Endodermal cell (in vitro differentiated cells): Measurements from ENCODE around the gene DOK7. TPM values are rescaled to one million over a fixed set of nuclear protein-coding genes. Genes with fewer than 3 reads are reported as not detected.
A peak's percentile ranks its signal among the peaks of the same experiment; 100 is the strongest.

Source experiments
- DNase-seq: peaks from one replicate; pipeline ENCODE4 v3.0.0-alpha.2; 2017
- H3K27ac ChIP-seq: 2 replicates; pipeline ENCODE4 v1.5.1; 2013; ENCODE audit warnings: mild to moderate bottlenecking, low read depth, low read length, moderate library complexity
- H3K27me3 ChIP-seq: 2 replicates; pipeline ENCODE4 v1.6.1; 2013; ENCODE audit warnings: mild to moderate bottlenecking, low read length, moderate library complexity; ENCODE audit not compliant: insufficient read depth, control insufficient read depth, poor library complexity, severe bottlenecking
- H3K36me3 ChIP-seq: 2 replicates; pipeline ENCODE4 v1.7.0; 2013; ENCODE audit warnings: mild to moderate bottlenecking, low read length, moderate library complexity; ENCODE audit not compliant: control insufficient read depth, insufficient read depth
- H3K4me1 ChIP-seq: one replicate; pipeline ENCODE4 v1.7.0; 2013; ENCODE audit warnings: low read length; ENCODE audit not compliant: control insufficient read depth, insufficient read depth
- H3K4me3 ChIP-seq: 2 replicates; pipeline ENCODE4 v1.5.1; 2013; ENCODE audit warnings: mild to moderate bottlenecking, low read length, moderate library complexity
- H3K9ac ChIP-seq: 2 replicates; pipeline ENCODE4 v1.6.1; 2013; ENCODE audit warnings: mild to moderate bottlenecking, low read length, moderate library complexity; ENCODE audit not compliant: poor library complexity, severe bottlenecking; ENCODE audit errors: extremely low read depth
- H3K9me3 ChIP-seq: 2 replicates; pipeline ENCODE4 v1.6.1; 2013; ENCODE audit warnings: mild to moderate bottlenecking, low read length, moderate library complexity; ENCODE audit not compliant: control insufficient read depth
- H3K27ac Mint-ChIP-seq: 2 replicates; pipeline ENCODE4 v1.8.0; 2020; ENCODE audit warnings: mixed read lengths
- H3K27me3 Mint-ChIP-seq: 2 replicates; pipeline ENCODE4 v1.8.0; 2021; ENCODE audit warnings: mild to moderate bottlenecking, mixed read lengths; ENCODE audit not compliant: insufficient read depth
- H3K36me3 Mint-ChIP-seq: 2 replicates; pipeline ENCODE4 v1.8.0; 2020; ENCODE audit warnings: low read depth, mixed read lengths
- H3K4me1 Mint-ChIP-seq: 2 replicates; pipeline ENCODE4 v1.8.0; 2020; ENCODE audit warnings: mixed read lengths
- H3K4me3 Mint-ChIP-seq: 2 replicates; pipeline ENCODE4 v1.8.0; 2020; ENCODE audit warnings: mild to moderate bottlenecking, moderate library complexity, mixed read lengths
- H3K9me3 Mint-ChIP-seq: 2 replicates; pipeline ENCODE4 v1.8.0; 2020; ENCODE audit warnings: mild to moderate bottlenecking, mixed read lengths
- WGBS, 2 experiments: methylation state at CpG; one replicate each; pipeline versions ENCODE4 v1.1.5 to v1.1.7; 2013; ENCODE audit warnings: missing lambda C conversion rate in 2 of 2, mixed read lengths in 1 of 2; ENCODE audit not compliant: insufficient coverage in 1 of 2, insufficient read length in 1 of 2; 5-methylcytosine and 5-hydroxymethylcytosine counted together
- total RNA-seq, 2 donors: library from RNA; stranded (reverse); fragmentation: NEBNext Ultra II Directional in 1 of 2; extraction: Animal tissue kit (Norgen Biotek cat#: 25700) in 1 of 2; gene quantifications; 2 replicates in 1 of 2; 3 replicates in 1 of 2; pipeline ENCODE4 v1.2.1, GENCODE V29; 2021
- TF ChIP-seq, protein P1 (sequence below): fragments of 200-600 bp; sonication (generic); conservative IDR thresholded peaks from 2 replicates; pipeline ENCODE4 v1.5.0; 2021; ENCODE audit warnings: antibody characterized with exemption, mild to moderate bottlenecking

Gene DOK7
- total RNA-seq, 2 donors from 2014 or later, result 0.38 to 1.3 TPM

DNA sequence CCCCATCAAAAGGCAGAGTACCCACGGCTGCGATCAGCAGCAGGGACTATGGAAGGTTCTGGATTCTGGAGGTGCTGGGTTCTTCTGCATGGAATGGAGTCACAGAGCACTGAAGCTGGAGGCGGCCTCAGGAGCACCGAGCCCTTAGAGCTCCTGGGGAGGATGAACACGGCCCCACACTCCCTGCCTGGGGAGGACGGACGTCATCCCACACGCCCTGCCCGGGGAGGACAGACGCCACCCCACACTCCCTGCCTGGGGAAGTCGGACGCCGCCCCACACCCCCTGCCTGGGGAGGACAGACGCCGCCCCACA lies 59.2 kb downstream of the DOK7 start:
- H3K9ac ChIP-seq, result no peak overlapping the region
- no peaks in the 10 kb centered on the region for H3K9me3 ChIP-seq
- Mint-ChIP-seq H3K4me3 (no peak overlapping the region), H3K27ac (no peak overlapping the region), H3K27me3 (no peaks in the 10 kb centered on the region), H3K9me3 (no peaks in the 10 kb centered on the region), H3K4me1 (peaks cover 7% of the 10 kb centered on the region), H3K36me3 (peaks cover 45% of the 10 kb centered on the region)
- TF ChIP-seq, protein P1, sequence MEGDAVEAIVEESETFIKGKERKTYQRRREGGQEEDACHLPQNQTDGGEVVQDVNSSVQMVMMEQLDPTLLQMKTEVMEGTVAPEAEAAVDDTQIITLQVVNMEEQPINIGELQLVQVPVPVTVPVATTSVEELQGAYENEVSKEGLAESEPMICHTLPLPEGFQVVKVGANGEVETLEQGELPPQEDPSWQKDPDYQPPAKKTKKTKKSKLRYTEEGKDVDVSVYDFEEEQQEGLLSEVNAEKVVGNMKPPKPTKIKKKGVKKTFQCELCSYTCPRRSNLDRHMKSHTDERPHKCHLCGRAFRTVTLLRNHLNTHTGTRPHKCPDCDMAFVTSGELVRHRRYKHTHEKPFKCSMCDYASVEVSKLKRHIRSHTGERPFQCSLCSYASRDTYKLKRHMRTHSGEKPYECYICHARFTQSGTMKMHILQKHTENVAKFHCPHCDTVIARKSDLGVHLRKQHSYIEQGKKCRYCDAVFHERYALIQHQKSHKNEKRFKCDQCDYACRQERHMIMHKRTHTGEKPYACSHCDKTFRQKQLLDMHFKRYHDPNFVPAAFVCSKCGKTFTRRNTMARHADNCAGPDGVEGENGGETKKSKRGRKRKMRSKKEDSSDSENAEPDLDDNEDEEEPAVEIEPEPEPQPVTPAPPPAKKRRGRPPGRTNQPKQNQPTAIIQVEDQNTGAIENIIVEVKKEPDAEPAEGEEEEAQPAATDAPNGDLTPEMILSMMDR, result no peak
- no peak overlapping the region for H3K4me3 ChIP-seq
- no peak overlapping the region for H3K27ac ChIP-seq
- H3K27me3 ChIP-seq, result no peaks in the 10 kb centered on the region
- H3K36me3 ChIP-seq, result peaks cover 37% of the 10 kb centered on the region
- peak; percentile 21 for DNase-seq
- no peaks in the 10 kb centered on the region for H3K4me1 ChIP-seq
- 87 to 90% methylated on average over 2 to 15 of the region's 15 CpGs for WGBS, 2 experiments

DNA sequence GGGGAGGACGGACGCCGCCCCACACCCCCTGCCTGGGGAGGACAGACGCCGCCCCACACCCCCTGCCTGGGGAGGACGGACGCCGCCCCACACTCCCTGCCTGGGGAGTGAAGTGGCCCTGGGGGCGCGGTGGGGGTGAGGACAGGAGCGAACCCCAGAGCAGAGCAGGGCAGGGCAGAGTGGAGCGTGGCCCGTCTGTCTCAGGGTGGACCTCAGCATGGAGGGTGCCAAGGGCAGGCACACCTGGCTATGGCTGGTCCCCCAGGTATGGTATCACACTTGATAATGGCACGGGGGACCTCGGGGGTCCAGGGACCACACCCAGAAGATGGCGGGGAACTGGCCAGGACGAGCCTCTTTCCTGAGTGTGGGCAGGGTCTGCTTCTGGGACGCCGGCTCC lies 59.5 kb downstream of the DOK7 start:
- WGBS, 2 experiments, result 93 to 94% methylated on average over 8 to 16 of the region's 19 CpGs
- no peaks in the 10 kb centered on the region for H3K4me1 ChIP-seq
- H3K9me3 ChIP-seq, result no peaks in the 10 kb centered on the region
- Mint-ChIP-seq H3K4me3 (no peak overlapping the region), H3K27me3 (no peaks in the 10 kb centered on the region), H3K9me3 (no peaks in the 10 kb centered on the region), H3K4me1 (peaks cover 11% of the 10 kb centered on the region), H3K27ac (no peak overlapping the region), H3K36me3 (peaks cover 42% of the 10 kb centered on the region)
- H3K4me3 ChIP-seq, result no peak overlapping the region
- H3K27me3 ChIP-seq, result no peaks in the 10 kb centered on the region
- H3K27ac ChIP-seq, result no peak overlapping the region
- H3K9ac ChIP-seq, result no peak overlapping the region
- TF ChIP-seq, protein P1, result no peak
- peaks cover 37% of the 10 kb centered on the region for H3K36me3 ChIP-seq
- no peak for DNase-seq

DNA sequence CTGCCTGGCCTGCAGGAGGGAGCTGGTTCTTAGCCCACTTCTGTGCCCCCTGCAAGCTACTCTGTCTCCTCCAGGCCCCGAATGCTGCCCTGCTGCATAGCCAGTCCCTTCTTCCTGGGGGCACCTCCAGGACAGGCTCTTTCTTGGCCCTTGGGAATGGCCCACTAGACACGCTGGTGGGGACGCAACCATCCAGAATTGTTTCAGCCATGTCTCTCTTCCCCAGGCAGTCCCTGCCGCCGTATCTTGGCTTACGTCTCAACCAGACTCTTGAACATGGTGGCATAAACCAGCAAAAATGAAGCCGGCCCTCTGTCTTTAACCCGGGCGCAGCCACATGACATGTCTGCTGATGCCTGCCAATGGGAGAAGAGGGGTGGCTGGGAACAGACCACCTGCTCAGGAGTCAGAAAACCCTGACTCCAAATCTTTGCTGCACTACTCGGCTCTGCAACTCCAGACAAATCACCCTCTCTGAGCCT lies 60.1 kb downstream of the DOK7 start:
- no peak overlapping the region for H3K27ac Mint-ChIP-seq
- no peaks in the 10 kb centered on the region for H3K27me3 Mint-ChIP-seq
- peaks cover 43% of the 10 kb centered on the region for H3K36me3 Mint-ChIP-seq
- H3K9me3 ChIP-seq, result no peaks in the 10 kb centered on the region
- H3K4me3 Mint-ChIP-seq, result no peak overlapping the region
- no peaks in the 10 kb centered on the region for H3K9me3 Mint-ChIP-seq
- H3K27me3 ChIP-seq, result no peaks in the 10 kb centered on the region
- H3K4me1 ChIP-seq, result no peaks in the 10 kb centered on the region
- TF ChIP-seq, protein P1, result no peak
- DNase-seq, result peak; percentile 24
- 94 to 98% methylated on average over 9 to 10 of the region's 10 CpGs for WGBS, 2 experiments
- peaks cover 16% of the 10 kb centered on the region for H3K4me1 Mint-ChIP-seq
- no peak overlapping the region for H3K27ac ChIP-seq
- H3K9ac ChIP-seq, result no peak overlapping the region
- peaks cover 39% of the 10 kb centered on the region for H3K36me3 ChIP-seq
- H3K4me3 ChIP-seq, result no peak overlapping the region
